Neural progenitor cell (in vitro differentiated cells): Measurements from ENCODE around the gene IL10RB. TPM values are rescaled to one million over a fixed set of nuclear protein-coding genes. Genes with fewer than 3 reads are reported as not detected.
A peak's percentile ranks its signal among the peaks of the same experiment; 100 is the strongest.

ENCODE experiments used
- DNase-seq: peaks from one replicate; pipeline ENCODE4 v3.0.0-alpha.2; 2016; ENCODE audit warnings: low spot score
- H2AFZ ChIP-seq: fragments of 200-600 bp; sonication (generic); replicated peaks from 2 replicates; pipeline ENCODE4 v1.6.1; 2016; ENCODE audit warnings: antibody characterized with exemption
- H3F3A ChIP-seq: fragments of 200-600 bp; sonication (generic); 2 replicates; pipeline ENCODE4 v1.6.1; 2016; ENCODE audit warnings: antibody characterized with exemption, low read depth
- H3K27ac ChIP-seq: fragments of 200-600 bp; sonication (generic); 2 replicates; pipeline ENCODE4 v1.5.1; 2016; ENCODE audit warnings: mild to moderate bottlenecking
- H3K27me3 ChIP-seq: fragments of 200-600 bp; sonication (generic); 2 replicates; pipeline ENCODE4 v1.6.1; 2016; ENCODE audit warnings: mild to moderate bottlenecking, moderate library complexity
- H3K36me3 ChIP-seq: fragments of 200-600 bp; sonication (generic); 2 replicates; pipeline ENCODE4 v1.5.1; 2016
- H3K4me1 ChIP-seq: fragments of 200-600 bp; sonication (generic); 2 replicates; pipeline ENCODE4 v1.6.1; 2016; ENCODE audit warnings: mixed run types
- H3K4me2 ChIP-seq: fragments of 200-600 bp; sonication (generic); 2 replicates; pipeline ENCODE4 v1.6.1; 2016
- H3K4me3 ChIP-seq: fragments of 200-600 bp; sonication (generic); 2 replicates; pipeline ENCODE4 v1.5.1; 2016
- H3K79me2 ChIP-seq: fragments of 200-600 bp; sonication (generic); 2 replicates; pipeline ENCODE4 v1.6.1; 2016; ENCODE audit warnings: low read depth
- H3K9ac ChIP-seq: fragments of 200-600 bp; sonication (generic); 2 replicates; pipeline ENCODE4 v1.6.1; 2016
- H3K9me3 ChIP-seq: fragments of 200-600 bp; sonication (generic); 2 replicates; pipeline ENCODE4 v1.5.1; 2016; ENCODE audit warnings: low read depth
- H4K20me1 ChIP-seq: fragments of 200-600 bp; sonication (generic); 2 replicates; pipeline ENCODE4 v1.6.1; 2016; ENCODE audit warnings: low read depth
- H3K27ac Mint-ChIP-seq: 3 replicates; pipeline ENCODE4 v1.8.0; 2021; ENCODE audit warnings: mixed read lengths
- H3K27me3 Mint-ChIP-seq: 2 replicates; pipeline ENCODE4 v1.8.0; 2022; ENCODE audit warnings: low read depth, mild to moderate bottlenecking, inconsistent platforms, moderate library complexity, mixed read lengths; ENCODE audit not compliant: insufficient read depth
- H3K36me3 Mint-ChIP-seq: 3 replicates; pipeline ENCODE4 v1.8.0; 2021; ENCODE audit warnings: mixed read lengths
- H3K4me1 Mint-ChIP-seq: 3 replicates; pipeline ENCODE4 v1.8.0; 2021; ENCODE audit warnings: mixed read lengths
- H3K4me3 Mint-ChIP-seq: 3 replicates; pipeline ENCODE4 v1.8.0; 2021; ENCODE audit warnings: mild to moderate bottlenecking, moderate library complexity, mixed read lengths
- H3K9me3 Mint-ChIP-seq: 3 replicates; pipeline ENCODE4 v1.8.0; 2020; ENCODE audit warnings: mixed read lengths
- CTCF ChIP-seq: fragments of 200-600 bp; sonication (generic); IDR thresholded peaks from 2 replicates; pipeline ENCODE4 v1.5.1; 2017; ENCODE audit warnings: antibody characterized with exemption, mild to moderate bottlenecking
- EZH2 ChIP-seq: fragments of 200-600 bp; sonication (generic); IDR thresholded peaks from 2 replicates; pipeline ENCODE4 v1.6.1; 2017; ENCODE audit warnings: antibody characterized with exemption, mild to moderate bottlenecking, moderate library complexity
- EZH2phosphoT487 ChIP-seq: fragments of 200-600 bp; sonication (generic); IDR thresholded peaks from 2 replicates; pipeline ENCODE4 v1.6.1; 2017; ENCODE audit warnings: antibody characterized with exemption
- total RNA-seq: library from RNA; depleted of rRNA; stranded (reverse); fragments of >200 nt; gene quantifications from 2 replicates; pipeline ENCODE4 v1.2.3, GENCODE V29; 2015; ENCODE audit warnings: low replicate concordance

The IL10RB gene
- total RNA-seq, 1 donor from 2014 or later = 3.1 TPM

GRCh38 chr21:33244779-33245105 lies 21.4 kb upstream of the IL10RB start:
- Mint-ChIP-seq H3K27ac (no peak overlapping the region), H3K36me3 (peaks cover 54% of the 10 kb centered on the region), H3K27me3 (peaks cover 3% of the 10 kb centered on the region), H3K9me3 (peaks cover 16% of the 10 kb centered on the region), H3K4me1 (peaks cover 10% of the 10 kb centered on the region), H3K4me3 (no peak overlapping the region)
- H3F3A ChIP-seq = peaks cover 14% of the 10 kb centered on the region
- DNase-seq = no peak
- H3K9ac ChIP-seq = no peak overlapping the region
- H3K4me3 ChIP-seq = no peak overlapping the region
- no peak overlapping the region for H3K27ac ChIP-seq
- no peak overlapping the region for H2AFZ ChIP-seq
- H3K4me2 ChIP-seq = peak overlapping the region; percentile 52
- peaks cover 6% of the 10 kb centered on the region for H3K36me3 ChIP-seq
- no peaks in the 10 kb centered on the region for H3K27me3 ChIP-seq
- peaks cover 12% of the 10 kb centered on the region for H3K79me2 ChIP-seq
- H3K4me1 ChIP-seq = peaks cover 19% of the 10 kb centered on the region
- H3K9me3 ChIP-seq = no peaks in the 10 kb centered on the region
- peaks cover 5% of the 10 kb centered on the region for H4K20me1 ChIP-seq
- TF ChIP-seq EZH2phosphoT487 (no peak), EZH2 (no peak), CTCF (no peak)

DNA sequence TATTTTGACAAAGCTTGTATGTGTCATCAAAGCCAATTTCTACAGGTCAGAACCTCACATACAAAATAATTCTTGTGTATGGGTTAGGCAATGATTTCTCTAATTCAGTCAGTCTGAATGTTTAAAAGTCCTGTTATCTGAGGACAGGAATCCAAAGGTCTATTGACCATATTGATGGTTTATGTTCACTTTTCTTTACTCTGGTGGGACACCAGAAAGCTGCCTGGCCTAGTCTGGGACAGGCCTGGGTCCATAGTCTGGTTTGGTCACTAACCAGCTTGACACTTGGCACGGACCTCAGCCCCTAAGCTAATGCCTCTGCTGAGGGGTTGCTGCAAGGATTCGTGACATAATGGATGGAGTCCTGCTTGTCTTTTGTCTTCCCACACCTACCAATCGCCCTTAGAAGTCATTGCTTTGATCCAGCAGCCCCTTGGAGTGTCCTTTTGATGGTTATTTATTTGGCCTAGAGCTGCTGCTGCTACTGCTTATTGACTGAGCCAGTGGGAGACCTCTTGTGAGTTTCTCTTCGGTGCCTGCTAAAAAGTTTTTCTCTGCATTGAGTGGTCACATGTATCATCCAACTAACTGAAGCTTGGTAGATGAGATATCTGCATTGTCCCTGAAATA lies 20.8 kb upstream of the IL10RB start:
- Histone ChIP-seq H3K27me3 (no peaks in the 10 kb centered on the region), H2AFZ (no peak overlapping the region), H3K4me2 (peak overlapping the region; percentile 52), H4K20me1 (peaks cover 5% of the 10 kb centered on the region), H3K27ac (peak overlapping the region; percentile 29), H3F3A (peaks cover 14% of the 10 kb centered on the region), H3K79me2 (peaks cover 7% of the 10 kb centered on the region), H3K9ac (no peak overlapping the region), H3K4me3 (no peak overlapping the region), H3K4me1 (peaks cover 19% of the 10 kb centered on the region), H3K9me3 (no peaks in the 10 kb centered on the region), H3K36me3 (peaks cover 6% of the 10 kb centered on the region)
- Mint-ChIP-seq H3K27ac (peak overlapping the region; percentile 10), H3K36me3 (peaks cover 51% of the 10 kb centered on the region), H3K4me1 (peaks cover 10% of the 10 kb centered on the region), H3K27me3 (peaks cover 3% of the 10 kb centered on the region), H3K9me3 (peaks cover 12% of the 10 kb centered on the region), H3K4me3 (no peak overlapping the region)
- peak; percentile 23 for DNase-seq
- TF ChIP-seq CTCF = no peak
- no peak for TF ChIP-seq EZH2
- no peak for TF ChIP-seq EZH2phosphoT487

DNA sequence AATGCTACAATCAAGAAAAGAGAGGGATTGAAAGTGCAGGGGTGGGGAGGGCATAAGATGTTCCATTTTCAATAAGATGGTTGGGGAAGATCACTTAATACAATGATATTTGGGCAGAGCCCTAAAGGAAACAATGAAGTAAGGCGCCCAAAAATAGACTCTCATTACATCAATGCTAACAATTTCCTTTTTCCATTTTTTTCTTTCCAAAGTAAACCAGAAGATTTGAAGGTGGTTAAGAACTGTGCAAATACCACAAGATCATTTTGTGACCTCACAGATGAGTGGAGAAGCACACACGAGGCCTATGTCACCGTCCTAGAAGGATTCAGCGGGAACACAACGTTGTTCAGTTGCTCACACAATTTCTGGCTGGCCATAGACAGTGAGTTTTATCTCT lies 19.7 kb upstream of the IL10RB start:
- Mint-ChIP-seq H3K27me3 (peaks cover 3% of the 10 kb centered on the region), H3K9me3 (peaks cover 7% of the 10 kb centered on the region), H3K36me3 (peaks cover 58% of the 10 kb centered on the region), H3K4me3 (no peak overlapping the region), H3K4me1 (peaks cover 10% of the 10 kb centered on the region), H3K27ac (no peak overlapping the region)
- Histone ChIP-seq H3K79me2 (peaks cover 6% of the 10 kb centered on the region), H3K4me1 (peaks cover 19% of the 10 kb centered on the region), H3F3A (peaks cover 14% of the 10 kb centered on the region), H3K27me3 (no peaks in the 10 kb centered on the region), H3K4me2 (no peak overlapping the region), H3K27ac (no peak overlapping the region), H3K36me3 (peaks cover 6% of the 10 kb centered on the region), H2AFZ (no peak overlapping the region), H3K9me3 (no peaks in the 10 kb centered on the region), H3K9ac (no peak overlapping the region), H4K20me1 (peaks cover 5% of the 10 kb centered on the region), H3K4me3 (no peak overlapping the region)
- DNase-seq = no peak
- no peak for TF ChIP-seq EZH2phosphoT487
- TF ChIP-seq CTCF = no peak
- no peak for TF ChIP-seq EZH2
